Renal pelvis (tissue), 4 donors: Measurements from ENCODE around the gene PLA2G2C. TPM values are rescaled to one million over a fixed set of nuclear protein-coding genes. Genes with fewer than 3 reads are reported as not detected.

Source experiments
- DNase-seq: peaks from one replicate; pipeline ENCODE4 v3.0.0-alpha.2; 2013
- polyA plus RNA-seq, 3 donors: library from polyadenylated mRNA; unstranded; fragments of 120-200 nt; gene quantifications; one replicate each; pipeline ENCODE4 v1.2.1, GENCODE V29; 2013; ENCODE audit not compliant: insufficient read length in 3 of 3

The PLA2G2C gene
- polyA plus RNA-seq, 3 donors, result 0.12 to 0.14 TPM; not detected in 1

DNA sequence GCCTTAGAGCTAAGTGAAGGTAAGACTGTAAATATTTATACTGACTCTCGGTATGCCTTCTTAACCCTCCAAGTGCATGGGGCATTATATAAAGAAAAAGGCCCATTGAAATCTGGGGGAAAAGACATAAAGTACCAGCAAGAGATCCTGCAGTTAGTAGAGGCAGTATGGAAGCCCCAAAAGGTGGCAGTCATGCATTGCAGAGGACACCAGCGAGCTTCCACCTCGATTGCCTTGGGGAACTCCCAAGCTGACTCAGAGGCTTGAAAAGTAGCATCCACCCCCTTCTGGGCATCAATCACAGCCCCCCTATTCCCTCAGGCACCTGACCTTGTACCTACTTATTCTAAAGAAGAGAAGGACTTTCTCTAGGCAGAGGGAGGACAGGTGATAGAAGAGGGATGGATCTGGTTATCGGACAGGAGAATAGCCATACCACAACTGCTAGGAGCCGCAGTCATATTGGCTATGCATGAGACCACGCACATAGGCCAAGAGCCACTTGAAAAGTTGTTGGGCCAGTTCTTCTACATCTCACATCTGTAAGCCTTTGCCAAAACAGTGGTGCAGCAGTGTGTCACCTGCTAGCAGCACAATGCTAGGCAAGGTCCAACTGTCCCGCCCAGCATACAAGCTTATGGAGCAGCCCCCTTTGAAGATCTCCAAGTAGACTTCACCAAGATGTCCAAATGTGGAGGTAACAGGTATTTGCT is 27.8 kb downstream of the PLA2G2C start:
- no peak for DNase-seq

DNA sequence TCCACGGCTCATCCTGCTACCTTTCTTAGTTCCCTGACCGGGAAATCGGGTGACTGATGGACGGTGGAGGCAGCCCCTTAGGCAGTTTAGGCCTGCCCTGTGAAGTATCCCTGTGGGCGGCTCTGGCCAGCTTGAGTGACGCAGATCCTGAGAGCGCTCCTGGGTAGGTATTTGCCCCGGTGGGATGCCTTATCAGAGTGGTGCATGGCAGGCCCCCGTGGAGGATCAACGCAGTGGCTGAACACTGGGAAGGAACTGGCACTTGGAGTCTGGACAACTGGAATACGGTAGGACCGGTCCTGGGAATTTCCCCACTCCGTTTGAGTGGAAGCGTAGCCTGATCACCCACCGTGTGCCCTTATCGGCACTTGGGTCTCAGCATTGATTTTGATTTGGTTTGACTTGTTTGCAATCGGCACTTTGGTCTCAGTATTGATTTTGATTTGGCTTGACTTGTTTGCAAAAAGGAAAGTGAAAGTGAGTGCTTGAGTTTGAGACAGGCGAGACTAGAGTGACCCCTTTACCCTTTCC is 32.0 kb downstream of the PLA2G2C start:
- no peak for DNase-seq

DNA sequence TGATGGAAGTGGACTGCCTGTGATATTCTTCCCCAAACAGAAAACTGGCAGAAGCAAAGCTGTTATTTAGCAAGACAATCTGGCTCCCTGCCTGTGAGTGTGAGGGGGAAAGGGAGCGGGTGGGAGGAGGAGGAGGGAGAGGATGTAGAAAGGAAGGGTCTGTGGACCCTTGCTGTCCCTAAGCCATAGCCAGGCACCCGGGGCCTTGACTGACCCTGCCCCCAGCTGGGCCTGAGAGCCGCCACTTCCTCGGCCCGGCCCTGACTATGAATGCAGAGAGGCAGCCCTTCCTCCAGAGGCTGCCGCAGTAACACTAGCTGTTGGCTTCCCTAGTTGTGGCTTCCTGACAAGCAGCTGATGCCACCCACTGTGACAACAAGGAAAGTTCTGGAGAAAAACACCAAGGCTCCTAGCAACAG is 33.3 kb downstream of the PLA2G2C start:
- DNase-seq, result no peak

DNA sequence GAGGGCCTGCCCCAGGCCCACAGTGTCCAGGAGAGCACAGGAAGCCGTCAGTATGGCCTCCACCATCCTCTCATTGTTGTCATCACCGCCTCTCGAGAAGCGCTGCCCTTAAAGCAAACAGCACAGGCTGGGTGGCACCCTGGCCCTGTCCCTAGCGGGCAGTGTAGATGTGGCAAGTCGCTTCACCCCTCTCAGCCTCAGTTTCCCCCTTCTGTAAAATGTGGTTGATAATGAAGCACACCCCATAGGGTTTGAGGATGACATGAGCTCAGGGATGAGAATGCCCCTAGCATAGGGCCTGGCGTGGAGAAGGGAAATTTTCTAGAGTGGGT is 33.8 kb downstream of the PLA2G2C start:
- no peak for DNase-seq

DNA sequence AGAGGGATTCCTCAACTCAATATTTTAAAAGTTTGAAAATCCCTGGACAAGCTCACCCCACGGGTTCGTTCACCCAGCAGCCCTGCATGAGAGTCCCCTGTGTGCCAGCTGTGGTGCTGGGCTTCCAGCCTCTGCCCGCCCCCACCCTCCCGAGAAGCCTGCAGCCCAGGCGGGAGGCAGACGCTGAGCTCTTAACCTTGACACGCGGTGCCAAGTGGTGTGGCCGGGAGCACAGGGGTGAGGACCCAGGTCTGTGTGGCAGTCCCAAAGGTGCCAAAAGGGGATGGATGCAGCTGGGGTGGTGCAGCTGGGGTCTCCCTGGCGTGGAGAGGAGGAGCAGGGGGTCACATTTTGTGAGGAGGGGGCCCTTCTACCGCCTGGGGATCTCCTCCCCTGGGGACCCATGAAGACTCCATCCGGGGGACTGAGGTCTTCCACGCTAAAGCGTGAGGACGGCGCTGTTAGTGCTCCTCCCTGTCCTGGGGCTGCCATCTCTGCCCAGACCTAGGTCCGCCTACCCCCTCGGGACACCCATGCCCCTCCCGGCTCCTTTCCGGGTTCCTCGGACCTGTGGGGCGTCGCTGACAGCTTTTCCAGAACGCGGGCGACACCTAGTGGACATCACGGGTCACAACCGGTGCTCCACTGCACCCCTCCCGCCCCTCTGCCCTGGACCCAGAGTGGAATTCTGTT is 34.3 kb downstream of the PLA2G2C start:
- DNase-seq, result peak; percentile 50

DNA sequence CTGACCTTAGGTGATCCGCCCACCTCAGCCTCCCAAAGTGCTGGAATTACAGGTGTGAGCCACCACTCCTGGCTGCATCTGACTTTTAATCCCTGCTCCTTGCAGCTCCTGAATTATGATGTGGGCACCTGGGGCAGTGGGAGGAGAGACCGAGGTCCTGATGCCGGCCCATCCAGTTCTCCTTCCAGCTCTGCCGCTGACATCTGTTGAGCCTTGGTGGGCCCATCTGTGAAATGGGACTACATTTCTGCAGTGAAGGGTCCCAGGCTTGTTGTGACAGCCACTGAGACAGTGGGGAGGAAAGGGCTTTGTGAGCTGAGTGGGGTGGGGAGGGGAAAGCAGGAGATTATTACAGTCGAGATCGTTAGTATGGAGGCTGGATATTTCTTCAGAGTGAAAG is 35.3 kb downstream of the PLA2G2C start:
- DNase-seq, result no peak

DNA sequence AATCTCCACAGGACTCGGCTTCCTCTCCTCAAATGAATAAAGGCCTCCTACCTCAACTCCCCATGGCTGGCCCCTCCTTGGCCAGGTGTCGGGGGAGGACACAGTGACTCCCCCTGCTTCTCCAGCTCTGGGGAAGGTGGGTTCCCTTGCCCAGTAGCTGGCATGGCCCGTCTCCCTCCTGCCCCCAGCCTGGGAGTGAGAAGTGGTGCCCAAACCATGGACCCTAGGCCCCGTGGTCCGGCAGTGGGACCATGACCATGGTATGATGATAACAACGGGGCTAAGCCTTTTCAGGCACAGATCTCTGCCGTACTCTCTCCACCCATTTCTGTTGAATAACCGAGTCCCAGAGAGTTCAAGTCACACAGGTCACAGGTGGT is 36.0 kb downstream of the PLA2G2C start:
- no peak for DNase-seq

DNA sequence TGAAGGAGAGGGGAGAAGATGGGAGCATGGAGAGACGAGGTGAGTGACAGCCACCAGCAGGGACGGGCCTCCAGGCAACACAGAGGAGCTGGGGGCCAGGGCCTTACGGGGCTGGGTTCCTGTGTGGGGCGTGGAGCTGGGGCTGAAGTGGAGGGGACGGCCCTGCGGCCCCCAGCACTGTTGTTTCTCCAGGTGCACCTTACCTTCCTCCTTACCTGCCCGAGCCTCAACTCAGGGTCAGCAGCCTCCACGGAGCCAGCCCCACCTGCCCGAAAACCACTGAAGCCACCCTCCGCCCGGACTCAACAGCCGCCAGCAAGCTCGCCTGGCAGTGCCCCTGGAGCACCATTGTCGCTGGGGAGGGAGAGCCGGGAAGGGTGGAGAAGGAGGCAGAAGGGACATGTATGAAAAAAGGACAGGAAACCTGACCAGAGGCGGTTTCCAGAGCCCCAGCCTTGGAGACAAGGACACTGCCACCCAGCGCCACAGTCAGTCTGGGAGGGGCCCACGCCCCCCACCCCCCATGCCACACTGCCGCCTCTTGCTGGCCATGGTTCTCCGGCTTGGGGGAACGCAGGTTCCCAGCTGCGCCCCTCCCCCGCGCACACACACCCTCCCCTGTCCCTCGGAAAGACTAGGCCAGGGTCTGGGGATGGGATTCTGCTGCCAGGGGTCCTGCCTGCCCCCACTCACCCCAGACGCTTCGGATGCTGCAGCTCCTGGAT is 36.6 kb downstream of the PLA2G2C start:
- DNase-seq, result no peak

DNA sequence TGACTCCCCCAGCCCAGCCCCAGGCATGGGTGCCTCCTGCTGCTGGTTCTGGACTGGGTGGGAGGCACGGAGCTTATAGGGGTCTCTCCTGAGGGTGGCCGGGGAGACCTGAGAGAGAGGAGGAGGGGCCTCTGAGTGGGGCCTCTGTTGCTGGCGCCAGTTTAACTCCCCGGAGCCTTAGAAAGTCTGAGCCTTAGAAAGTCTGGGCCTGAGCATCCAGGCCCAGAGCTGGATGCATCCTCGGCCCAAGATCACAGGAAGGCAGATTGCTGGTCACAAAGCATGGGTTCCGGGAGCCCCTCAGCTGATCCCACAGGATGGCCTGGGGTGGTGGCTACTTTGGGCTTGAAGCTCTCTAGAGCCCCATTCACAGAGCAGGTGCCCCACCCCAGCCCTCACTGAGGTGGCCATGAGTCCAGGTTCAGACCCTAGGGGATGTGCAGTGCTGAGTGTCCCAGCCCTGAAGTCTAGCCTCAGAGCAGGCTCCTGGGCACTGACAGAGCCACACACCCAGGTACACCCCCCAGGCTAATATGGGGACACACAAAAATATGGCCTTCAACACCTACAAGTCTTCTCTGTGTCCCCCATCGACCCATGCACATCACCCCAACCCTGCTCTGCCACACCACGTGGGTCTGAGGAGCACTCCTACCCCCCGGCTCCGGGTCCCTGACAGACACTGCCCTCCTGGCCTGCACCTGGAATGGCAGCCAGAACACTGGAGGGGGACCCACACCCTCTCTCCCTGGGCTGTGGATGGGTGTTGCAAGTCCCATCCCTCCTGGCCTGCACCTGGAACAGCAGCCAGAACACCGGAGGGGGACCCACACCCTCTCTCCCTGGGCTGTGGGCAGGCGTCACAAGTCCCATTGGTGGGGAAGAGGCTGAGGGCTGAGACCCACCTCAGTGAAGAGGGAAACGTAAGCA is 37.5 kb downstream of the PLA2G2C start:
- DNase-seq, result no peak

DNA sequence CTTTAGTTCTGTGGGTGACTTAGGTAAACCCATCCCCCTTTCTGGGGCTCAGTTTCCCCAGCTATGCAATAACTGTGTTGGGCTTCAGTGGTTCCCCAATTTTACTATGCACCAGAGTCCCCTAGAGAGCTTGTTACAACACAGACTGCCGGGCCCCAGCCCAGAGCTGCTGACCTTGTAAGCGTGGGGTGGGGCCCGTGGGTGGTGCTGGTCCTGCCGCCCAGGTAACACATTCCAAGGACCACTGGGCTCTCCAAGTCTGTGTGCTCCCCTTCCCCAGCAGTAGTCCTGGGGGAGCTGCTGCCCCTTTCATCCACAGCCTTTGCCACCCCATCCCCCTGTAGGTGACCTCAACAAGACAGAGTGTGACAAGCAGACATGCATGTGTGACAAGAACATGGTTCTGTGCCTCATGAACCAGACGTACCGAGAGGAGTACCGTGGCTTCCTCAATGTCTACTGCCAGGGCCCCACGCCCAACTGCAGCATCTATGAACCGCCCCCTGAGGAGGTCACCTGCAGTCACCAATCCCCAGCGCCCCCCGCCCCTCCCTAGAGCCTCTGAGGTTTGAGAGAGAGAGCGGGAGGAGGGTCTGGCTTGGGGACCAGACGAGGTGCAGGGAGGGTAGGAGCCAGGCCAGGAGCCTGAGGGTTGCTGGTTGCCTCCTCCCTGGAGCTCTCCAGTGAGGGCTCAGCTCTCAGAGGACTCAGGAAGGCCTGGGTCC is 38.3 kb downstream of the PLA2G2C start:
- no peak for DNase-seq

DNA sequence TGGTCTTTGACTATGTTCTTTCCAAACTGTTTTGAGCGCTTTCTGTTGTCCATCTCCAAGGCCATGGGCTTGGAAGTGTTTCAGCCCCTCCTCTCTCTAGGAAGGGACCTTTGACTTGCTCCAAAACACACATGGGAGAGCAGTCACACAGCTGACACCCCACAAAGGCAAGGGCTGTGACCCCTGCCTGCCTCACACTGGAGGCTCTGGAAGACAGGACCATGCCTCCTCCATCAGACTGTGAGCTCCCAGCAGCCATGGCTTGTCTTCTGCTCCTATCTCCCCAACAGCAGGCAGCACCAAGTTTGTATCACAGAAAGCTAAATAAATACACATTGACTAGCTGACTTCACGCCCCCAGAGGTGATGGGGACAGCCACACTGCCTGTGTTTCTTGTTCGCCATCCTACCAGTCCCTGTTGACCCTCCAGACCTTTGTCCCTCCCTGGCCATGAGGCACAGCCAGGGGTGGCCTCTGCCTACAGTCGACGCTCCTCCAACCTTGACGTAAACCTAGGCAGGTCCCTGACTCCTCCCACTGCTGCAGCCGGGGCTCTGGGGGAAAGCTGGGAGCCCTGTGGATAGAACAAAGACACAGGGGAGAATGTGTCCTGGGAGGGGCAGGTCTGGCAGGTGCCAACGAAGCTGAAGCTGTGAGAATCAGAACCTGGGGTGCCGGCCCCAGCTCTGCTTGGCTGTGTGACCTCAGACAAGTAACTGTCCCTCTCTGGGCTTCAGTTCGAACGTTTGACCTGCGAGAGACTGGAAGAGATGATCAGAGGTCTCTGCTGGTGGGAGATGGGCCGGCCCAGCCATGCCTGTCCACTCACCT is 42.4 kb downstream of the PLA2G2C start:
- no peak for DNase-seq

DNA sequence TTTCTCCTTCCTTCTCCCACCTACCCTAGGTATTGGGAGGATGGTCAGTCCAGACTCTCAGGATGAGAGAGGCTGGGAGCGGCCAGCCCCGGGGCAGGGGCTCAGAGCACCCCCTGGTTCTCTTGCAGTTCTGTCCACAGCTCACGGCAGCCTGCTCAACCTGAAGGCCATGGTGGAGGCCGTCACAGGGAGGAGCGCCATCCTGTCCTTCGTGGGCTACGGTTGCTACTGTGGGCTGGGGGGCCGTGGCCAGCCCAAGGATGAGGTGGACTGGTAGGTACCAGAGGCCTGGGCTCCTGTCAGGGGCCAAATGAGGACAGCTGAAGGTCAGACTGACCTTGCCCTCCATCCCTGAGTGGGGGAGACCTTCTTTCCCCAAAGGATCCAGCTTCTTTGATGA is 43.0 kb downstream of the PLA2G2C start:
- DNase-seq, result no peak

DNA sequence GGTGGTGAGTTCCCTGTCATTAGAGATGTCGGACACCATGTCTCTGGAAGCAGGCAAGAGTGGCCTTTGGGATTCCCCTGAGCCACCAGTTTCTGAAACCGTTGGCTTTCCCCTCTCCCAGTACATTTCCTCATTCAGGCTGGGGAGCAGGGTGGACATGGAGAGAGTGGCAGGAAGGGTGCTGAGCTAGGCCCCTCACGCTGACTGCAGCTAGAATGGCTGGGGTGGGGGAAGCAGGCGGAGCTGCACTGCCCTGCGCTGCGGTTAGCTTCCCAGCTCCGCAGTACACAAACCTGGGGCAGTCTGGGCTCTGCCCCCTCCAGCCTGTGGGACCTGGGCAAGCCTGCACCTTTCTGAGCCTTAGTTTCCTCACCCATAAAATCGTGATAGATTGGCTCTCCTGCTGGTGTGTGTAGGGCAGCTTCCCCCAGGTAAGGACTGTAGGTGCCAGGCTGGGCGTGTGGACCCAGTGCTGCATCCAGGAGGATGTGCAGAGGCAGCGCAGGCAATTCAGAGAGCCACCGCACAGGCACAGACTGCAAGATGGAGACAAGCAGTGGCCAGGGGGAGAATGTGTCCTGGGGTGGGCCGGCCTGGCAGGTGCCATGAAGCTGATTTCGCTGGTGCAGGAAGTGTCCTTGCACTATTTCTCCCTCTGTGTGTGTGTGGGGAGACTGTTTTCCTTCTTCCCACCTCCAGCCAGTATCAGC is 44.2 kb downstream of the PLA2G2C start:
- no peak for DNase-seq

DNA sequence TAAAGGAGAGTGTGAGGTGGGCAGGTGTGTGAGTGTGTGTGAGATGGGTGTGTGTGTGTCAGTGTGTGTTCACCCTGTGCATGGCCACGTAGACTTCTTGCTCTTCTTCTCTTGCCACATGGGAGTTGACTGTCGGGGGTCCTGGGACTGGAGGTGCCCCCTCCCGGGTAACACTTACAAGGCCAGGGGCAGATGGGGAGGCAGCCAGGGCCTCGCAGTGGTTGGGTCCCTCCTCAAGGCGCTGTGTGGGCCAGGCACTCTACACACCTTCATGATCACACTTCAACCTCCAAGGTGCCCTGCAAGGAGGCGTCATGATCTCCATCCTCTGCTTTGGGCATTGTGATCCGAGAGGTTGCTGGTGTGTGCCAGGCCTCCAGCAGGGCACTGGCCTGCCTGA is 44.9 kb downstream of the PLA2G2C start:
- DNase-seq, result no peak

DNA sequence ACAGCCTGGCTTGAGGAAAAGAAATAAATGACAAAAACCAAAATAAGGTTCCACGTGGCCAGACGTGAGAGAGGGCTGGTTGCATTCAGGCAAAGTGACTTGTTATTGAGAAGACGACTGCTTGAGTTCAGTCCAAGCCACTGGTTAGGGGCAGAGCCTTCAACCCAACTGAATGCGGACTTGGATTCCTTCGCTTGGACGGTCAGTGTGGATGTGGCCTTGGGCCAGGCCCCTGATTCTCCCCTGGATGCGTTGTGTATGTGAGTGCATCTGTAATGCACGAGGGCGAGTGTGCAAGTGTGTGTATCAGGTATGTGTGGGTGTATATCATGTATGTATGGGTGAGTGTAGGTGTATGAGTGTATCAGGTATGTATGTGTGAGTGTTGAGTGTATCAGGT is 45.3 kb downstream of the PLA2G2C start:
- no peak for DNase-seq

DNA sequence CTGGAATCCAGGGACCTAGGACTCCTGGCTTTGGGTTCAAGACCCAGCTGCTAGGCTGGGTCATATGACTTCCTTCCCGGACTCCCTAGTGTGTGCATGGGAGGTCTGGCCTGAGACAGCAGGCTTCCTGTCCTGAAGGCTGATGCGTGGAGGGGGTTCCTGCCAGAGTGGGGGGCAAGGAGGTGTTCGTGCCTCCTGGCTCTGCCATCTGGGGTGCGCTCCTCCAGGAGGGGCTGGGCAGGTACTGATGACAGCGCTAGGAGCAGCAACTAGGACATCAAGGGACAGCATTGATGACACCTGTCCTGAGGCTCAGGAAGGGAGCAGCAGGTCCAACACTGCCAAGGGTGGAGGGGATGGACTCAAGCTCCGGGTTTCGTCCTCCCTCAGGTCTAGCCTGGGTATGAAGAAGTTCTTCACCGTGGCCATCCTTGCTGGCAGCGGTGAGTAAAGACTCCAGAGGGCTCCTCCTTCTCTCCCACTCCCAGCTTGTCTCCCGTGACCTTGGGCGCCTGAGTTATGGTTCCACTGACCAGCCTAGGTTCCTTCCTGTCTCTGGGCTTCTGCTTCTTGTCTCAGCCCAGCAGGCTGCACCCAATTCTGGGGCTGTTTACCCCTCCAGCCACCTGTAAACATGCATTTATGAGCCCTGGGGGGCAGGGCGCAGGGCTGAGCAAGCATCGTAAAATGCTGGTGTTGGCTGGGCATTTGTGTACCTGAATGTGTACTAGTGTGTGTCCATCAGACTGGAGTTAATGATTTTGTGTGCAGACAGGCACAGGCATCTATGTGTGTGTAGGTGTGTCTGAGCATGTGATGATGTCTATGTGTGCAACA is 46.3 kb downstream of the PLA2G2C start:
- DNase-seq, result no peak

DNA sequence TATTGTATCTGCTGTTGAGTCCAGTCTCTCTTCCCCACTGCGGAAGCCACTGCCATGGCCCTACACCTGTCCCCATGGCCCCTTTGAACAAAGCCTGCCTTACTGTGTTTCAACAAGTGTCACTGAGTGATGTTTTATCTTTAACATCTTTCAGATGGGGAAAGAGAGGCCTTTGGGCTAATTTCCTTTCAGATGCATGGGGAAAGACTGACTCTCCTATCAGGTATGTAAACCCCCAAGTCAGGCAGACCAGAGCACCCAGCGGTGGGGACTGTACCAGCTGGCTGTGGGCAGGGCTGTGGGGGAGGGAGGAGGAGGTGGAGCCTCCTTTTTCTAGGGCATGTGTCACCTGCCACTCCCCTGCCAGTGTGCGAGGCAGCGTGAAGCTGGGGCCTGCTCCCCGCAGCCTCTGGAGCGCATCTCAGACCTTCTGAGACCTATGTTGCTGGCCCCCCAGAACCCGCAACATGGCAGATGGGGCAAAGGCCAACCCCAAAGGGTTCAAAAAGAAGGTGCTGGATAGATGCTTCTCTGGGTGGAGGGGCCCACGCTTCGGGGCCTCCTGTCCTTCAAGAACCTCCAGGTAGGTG is 47.3 kb downstream of the PLA2G2C start, which contains the start of gene PLA2G2F:
Gene PLA2G2F, plus strand, starts transcription at position 363 of the 590 bp plus-strand sequence. Its CDS starts 105 bp downstream, at position 468.
- no peak for DNase-seq

DNA sequence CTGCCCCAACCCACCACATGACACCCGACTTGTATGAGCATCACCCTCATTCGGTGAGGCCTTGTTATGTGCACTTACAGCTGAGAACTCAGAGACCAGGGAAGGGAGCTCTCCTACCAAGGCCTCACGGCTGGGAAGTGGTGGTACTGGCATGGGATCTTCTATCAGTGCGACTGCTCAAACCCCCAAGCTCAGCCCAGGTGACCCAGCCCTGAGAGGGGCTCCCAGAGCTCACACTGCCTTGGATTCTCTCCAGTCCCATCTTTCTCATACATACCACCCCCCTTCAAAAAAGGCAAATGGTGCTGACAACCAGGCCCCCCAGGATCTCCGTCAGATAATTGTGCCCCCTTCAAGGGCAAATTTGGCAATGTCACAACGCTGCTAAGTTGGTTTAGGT is 48.0 kb downstream of the PLA2G2C start:
- DNase-seq, result no peak
